Endothelial cell of umbilical vein (primary cell): ENCODE results near the gene OST4. TPM values are rescaled to one million over a fixed set of nuclear protein-coding genes. Genes with fewer than 3 reads are reported as not detected.

Source experiments
- BruUV-seq: library from RNA; stranded (reverse); fragments of 400-500 nt; replicated peaks from 2 replicates; lab custom pipeline; 2021; lab: Mats Ljungman, UMichigan
- CTCF ChIA-PET: fragments of 300-600, 350-600 bp; sonication (Branson Sonifier 250); formaldehyde crosslinking; loops from one replicate; lab custom pipeline; 2021; ENCODE audit warnings: antibody characterized with exemption, inconsistent platforms; lab: Charles Lee
- POLR2A ChIA-PET: fragments of 300-600, 350-600 bp; sonication (Branson Sonifier 250); formaldehyde crosslinking; loops from one replicate; lab custom pipeline; 2021; ENCODE audit warnings: antibody characterized with exemption, inconsistent platforms; lab: Charles Lee
- DNase-seq: peaks from one replicate; pipeline ENCODE4 v3.0.0-alpha.2; 2011; ENCODE audit warnings: low read depth, low spot score
- FAIRE-seq: peaks from 2 replicates; lab custom pipeline; 2011; peaks lifted over from hg19 to GRCh38; lab: Jason Lieb, UNC
- H2AFZ ChIP-seq: 2 replicates; pipeline ENCODE4 v1.6.0; 2012; ENCODE audit warnings: low read depth, low read length, control low read depth, inconsistent platforms
- H3K27ac ChIP-seq: 2 replicates; pipeline ENCODE4 v1.5.1; 2011; ENCODE audit warnings: low read depth, mild to moderate bottlenecking, control low read depth, low read length, moderate library complexity; ENCODE audit not compliant: insufficient read depth
- H3K27me3 ChIP-seq, 2 experiments: 2 replicates each; pipeline versions ENCODE4 v1.6.0 to v1.6.1; 2011; ENCODE audit warnings: low read length in 2 of 2, mixed read lengths in 1 of 2; ENCODE audit not compliant: control insufficient read depth in 2 of 2, insufficient read depth in 2 of 2
- H3K36me3 ChIP-seq, 2 experiments: 2 replicates in 1 of 2; 3 replicates in 1 of 2; pipeline ENCODE4 v1.5.1; 2011; ENCODE audit warnings: low read length in 2 of 2, mild to moderate bottlenecking in 1 of 2, moderate library complexity in 1 of 2; ENCODE audit not compliant: control insufficient read depth in 2 of 2, insufficient read depth in 2 of 2; ENCODE audit errors: extremely low read depth in 1 of 2
- H3K4me1 ChIP-seq: 3 replicates; pipeline ENCODE4 v1.5.1; 2011; ENCODE audit warnings: mild to moderate bottlenecking, low read length; ENCODE audit not compliant: control insufficient read depth, insufficient read depth; ENCODE audit errors: extremely low read depth
- H3K4me2 ChIP-seq: 2 replicates; pipeline ENCODE4 v1.6.1; 2011; ENCODE audit warnings: low read length, control low read depth, mixed read lengths; ENCODE audit not compliant: insufficient read depth
- H3K4me3 ChIP-seq, 3 experiments: fragments of 200-600 bp in 1 of 3; sonication (generic), shearing (Covaris generic) in 1 of 3; replicated peaks in 1 of 3; 2 replicates each; pipeline ENCODE4 v1.5.1; 2011 to 2016; ENCODE audit warnings: control low read depth in 3 of 3, low read length in 3 of 3, mild to moderate bottlenecking in 2 of 3, inconsistent platforms in 1 of 3, low read depth in 1 of 3, moderate library complexity in 1 of 3; ENCODE audit not compliant: insufficient read depth in 1 of 3
- H3K79me2 ChIP-seq: 2 replicates; pipeline ENCODE4 v1.6.0; 2012; ENCODE audit warnings: low read length, inconsistent platforms; ENCODE audit not compliant: control insufficient read depth, insufficient read depth
- H3K9ac ChIP-seq: replicated peaks from 2 replicates; pipeline ENCODE3; 2011; ENCODE audit warnings: low read length, control low read depth; ENCODE audit not compliant: insufficient read depth; ENCODE audit errors: extremely low read depth
- H3K9me1 ChIP-seq: replicated peaks from 3 replicates; pipeline ENCODE4 v1.6.0; 2011; ENCODE audit warnings: mild to moderate bottlenecking, low read length; ENCODE audit not compliant: control insufficient read depth, insufficient read depth; ENCODE audit errors: extremely low read depth
- H3K9me3 ChIP-seq: replicated peaks from 2 replicates; pipeline ENCODE4 v1.5.1; 2012; ENCODE audit warnings: low read length, inconsistent platforms; ENCODE audit not compliant: control insufficient read depth, insufficient read depth
- H4K20me1 ChIP-seq: replicated peaks from 2 replicates; pipeline ENCODE3; 2011; ENCODE audit warnings: mild to moderate bottlenecking, low read length; ENCODE audit not compliant: control insufficient read depth, insufficient read depth; ENCODE audit errors: extremely low read depth
- FOS ChIP-seq: IDR thresholded peaks from 2 replicates; pipeline ENCODE4 v1.6.1; 2011; ENCODE audit warnings: mild to moderate bottlenecking, low read length, moderate library complexity, borderline replicate concordance; ENCODE audit not compliant: insufficient read depth
- GATA2 ChIP-seq: IDR thresholded peaks from 2 replicates; pipeline ENCODE4 v1.7.0; 2011; ENCODE audit warnings: low read depth, mild to moderate bottlenecking, moderate library complexity, mixed read lengths, low read length; ENCODE audit not compliant: insufficient read length, insufficient read depth
- JUN ChIP-seq: IDR thresholded peaks from 2 replicates; pipeline ENCODE4 v1.6.1; 2011; ENCODE audit warnings: borderline replicate concordance, low read depth; ENCODE audit not compliant: insufficient read length, insufficient read depth
- MYC ChIP-seq: IDR thresholded peaks from one replicate; pipeline ENCODE4 v1.6.1; 2011; ENCODE audit warnings: mild to moderate bottlenecking, low read depth, low read length
- POLR2A ChIP-seq: IDR thresholded peaks from 2 replicates; pipeline ENCODE4 v1.6.1; 2012; ENCODE audit warnings: low read depth, mild to moderate bottlenecking, control low read depth, low read length
- POLR2AphosphoS5 ChIP-seq: IDR thresholded peaks from 2 replicates; pipeline ENCODE4 v1.6.1; 2012; ENCODE audit warnings: low read depth, mild to moderate bottlenecking, control low read depth, low read length, moderate library complexity; ENCODE audit not compliant: insufficient read depth
- dilution Hi-C: fragments of 300-500 bp; cut with MboI; formaldehyde crosslinking; loops from one replicate; pipeline ENCODE4 v1.15.0; 2019; ENCODE audit warnings: low sequenced_read_pairs; ENCODE audit not compliant: extremely low pct_ligation_motif_present
- intact Hi-C: fragments of 100-400 bp; cut with micrococcal nuclease; formaldehyde crosslinking; loops from one replicate; pipeline ENCODE4 v1.10.0; 2022
- polyA plus RNA-seq, 4 experiments: library from polyadenylated mRNA; depleted of rRNA in 3 of 4; stranded (reverse) in 3 of 4; unstranded in 1 of 4; fragments of >200 nt; gene quantifications; 2 replicates each; pipeline versions ENCODE4 v1.2.1 to v1.2.3, GENCODE V29; 2011 to 2012; ENCODE audit warnings: missing spikeins in 1 of 4
- total RNA-seq: library from RNA; stranded (reverse); gene quantifications from 2 replicates; pipeline ENCODE4 v1.2.3, GENCODE V29; 2021
- TF ChIP-seq, protein P1 (sequence below): IDR thresholded peaks from 2 replicates; pipeline ENCODE4 v1.6.1; 2011; ENCODE audit not compliant: insufficient read depth, insufficient read length
- TF ChIP-seq, protein P2 (sequence below), 2 donors: IDR thresholded peaks; 1 replicate in 1 of 2; 2 replicates in 1 of 2; pipeline ENCODE4 v1.5.1; 2011; ENCODE audit warnings: low read length in 2 of 2, mild to moderate bottlenecking in 2 of 2, moderate library complexity in 2 of 2, control low read depth in 1 of 2, inconsistent platforms in 1 of 2, low read depth in 1 of 2; ENCODE audit not compliant: insufficient read depth in 1 of 2; ENCODE audit errors: extremely low read depth in 1 of 2

The OST4 gene
- total and polyA plus RNA-seq, 2 donors (not counting 3 experiments of a cell fraction or from before 2014, with no cell fraction given): 415 to 1,189 TPM

DNA sequence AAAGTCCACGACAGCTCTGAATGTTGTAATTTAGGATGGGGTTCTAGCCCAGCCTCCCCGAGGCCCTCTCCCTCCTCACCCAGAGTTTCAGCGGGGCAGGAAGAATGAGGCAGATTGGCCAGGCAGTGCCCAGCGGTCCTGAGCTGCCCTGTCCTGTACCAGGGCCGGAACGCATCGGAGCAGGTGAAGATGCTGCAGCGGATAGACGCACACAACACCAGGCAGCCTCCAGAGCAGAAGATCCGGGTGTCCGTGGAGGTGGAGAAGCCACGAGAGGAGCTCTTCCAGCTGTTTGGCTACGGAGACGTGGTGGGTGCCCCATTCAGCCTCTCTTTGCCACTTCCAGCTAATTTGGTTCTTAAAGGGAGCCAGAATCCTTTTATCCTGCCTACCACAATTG lies 25.9 kb upstream of the OST4 start:
- no peak overlapping the region for H3K4me2 ChIP-seq
- no peaks in the 10 kb centered on the region for H3K79me2 ChIP-seq
- POLR2A ChIA-PET: no interaction called here
- DNase-seq (no peak), FAIRE-seq (no peak)
- intact Hi-C loops (loop anchor here (2.0 to 5.0 kb wide), 3 partner anchors 75 to 260 kb away; partner anchors contain the start of genes ATRAID, GTF3C2 and SLC5A6), dilution Hi-C loops (no loop called here)
- no peak overlapping the region for H3K27ac ChIP-seq
- no peak overlapping the region for H3K9ac ChIP-seq
- no peaks in the 10 kb centered on the region for H3K9me3 ChIP-seq
- no TSS peak for BruUV-seq
- H3K36me3 ChIP-seq: no peaks in the 10 kb centered on the region
- H4K20me1 ChIP-seq: no peaks in the 10 kb centered on the region
- no peaks in the 10 kb centered on the region for H3K4me1 ChIP-seq
- CTCF ChIA-PET: interaction anchor here (1.0 to 8.2 kb wide), 10 partner anchors 10 to 208 kb away, joined by 3 to 152 read pairs (median 4); no protein-coding TSS in a partner anchor
- no peak overlapping the region for H2AFZ ChIP-seq
- no peaks in the 10 kb centered on the region for H3K9me1 ChIP-seq
- TF ChIP-seq JUN: no peak
- no peak for TF ChIP-seq MYC
- no peak for TF ChIP-seq POLR2AphosphoS5
- TF ChIP-seq, protein P1, sequence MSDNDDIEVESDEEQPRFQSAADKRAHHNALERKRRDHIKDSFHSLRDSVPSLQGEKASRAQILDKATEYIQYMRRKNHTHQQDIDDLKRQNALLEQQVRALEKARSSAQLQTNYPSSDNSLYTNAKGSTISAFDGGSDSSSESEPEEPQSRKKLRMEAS: no peak
- no peak for TF ChIP-seq POLR2A
- TF ChIP-seq FOS: no peak
- TF ChIP-seq, protein P2, sequence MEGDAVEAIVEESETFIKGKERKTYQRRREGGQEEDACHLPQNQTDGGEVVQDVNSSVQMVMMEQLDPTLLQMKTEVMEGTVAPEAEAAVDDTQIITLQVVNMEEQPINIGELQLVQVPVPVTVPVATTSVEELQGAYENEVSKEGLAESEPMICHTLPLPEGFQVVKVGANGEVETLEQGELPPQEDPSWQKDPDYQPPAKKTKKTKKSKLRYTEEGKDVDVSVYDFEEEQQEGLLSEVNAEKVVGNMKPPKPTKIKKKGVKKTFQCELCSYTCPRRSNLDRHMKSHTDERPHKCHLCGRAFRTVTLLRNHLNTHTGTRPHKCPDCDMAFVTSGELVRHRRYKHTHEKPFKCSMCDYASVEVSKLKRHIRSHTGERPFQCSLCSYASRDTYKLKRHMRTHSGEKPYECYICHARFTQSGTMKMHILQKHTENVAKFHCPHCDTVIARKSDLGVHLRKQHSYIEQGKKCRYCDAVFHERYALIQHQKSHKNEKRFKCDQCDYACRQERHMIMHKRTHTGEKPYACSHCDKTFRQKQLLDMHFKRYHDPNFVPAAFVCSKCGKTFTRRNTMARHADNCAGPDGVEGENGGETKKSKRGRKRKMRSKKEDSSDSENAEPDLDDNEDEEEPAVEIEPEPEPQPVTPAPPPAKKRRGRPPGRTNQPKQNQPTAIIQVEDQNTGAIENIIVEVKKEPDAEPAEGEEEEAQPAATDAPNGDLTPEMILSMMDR (IDR thresholded peaks at IDR 0.05; ENCODE audit: extremely low read depth in 1 of 2, insufficient read depth in 1 of 2, low read depth in 1 of 2, low read length in 2 of 2): no peak
- TF ChIP-seq GATA2: no peak
- no peaks in the 10 kb centered on the region for H3K27me3 ChIP-seq
- no peak overlapping the region for H3K4me3 ChIP-seq
